Lung (tissue), 12 donors: ENCODE measurements around the gene XPC. TPM values are rescaled to one million over a fixed set of nuclear protein-coding genes. Genes with fewer than 3 reads are reported as not detected.

Experiments used
- ATAC-seq: fragments of 200-7000 bp; cut with Tn5 transposase; one replicate; pipeline ENCODE4 v1.9.1; 2020; ENCODE audit warnings: moderate number of reproducible peaks; ENCODE audit not compliant: insufficient read depth, low FRiP score
- DNase-seq, 3 donors: peaks; one replicate each; pipeline ENCODE4 v3.0.0-alpha.2; 2013 to 2017
- H3K27ac ChIP-seq, 2 donors: one replicate each; pipeline ENCODE4 v1.5.1; 2013; ENCODE audit warnings: mild to moderate bottlenecking in 2 of 2, moderate library complexity in 2 of 2, control low read depth in 1 of 2, inconsistent platforms in 1 of 2, low read depth in 1 of 2, low read length in 1 of 2
- H3K27me3 ChIP-seq, 3 donors: one replicate each; pipeline ENCODE4 v1.5.1; 2013; ENCODE audit warnings: low read length in 2 of 3; ENCODE audit not compliant: control insufficient read depth in 3 of 3, insufficient read depth in 3 of 3
- H3K36me3 ChIP-seq, 4 donors: one replicate each; pipeline ENCODE4 v1.5.1; 2013; ENCODE audit warnings: low read length in 4 of 4, mild to moderate bottlenecking in 1 of 4, moderate library complexity in 1 of 4; ENCODE audit not compliant: control insufficient read depth in 4 of 4, insufficient read depth in 4 of 4
- H3K4me1 ChIP-seq, 5 donors: one replicate each; pipeline ENCODE4 v1.5.1; 2013; ENCODE audit warnings: low read length in 5 of 5, mild to moderate bottlenecking in 2 of 5, moderate library complexity in 1 of 5; ENCODE audit not compliant: control insufficient read depth in 5 of 5, insufficient read depth in 5 of 5
- H3K4me3 ChIP-seq: one replicate; pipeline ENCODE4 v1.5.1; 2013; ENCODE audit warnings: mild to moderate bottlenecking, control low read depth, moderate library complexity
- H3K9ac ChIP-seq, 2 donors: one replicate each; pipeline ENCODE4 v1.5.1; 2013; ENCODE audit warnings: low read length in 2 of 2, control low read depth in 1 of 2; ENCODE audit not compliant: insufficient read depth in 1 of 2
- H3K9me3 ChIP-seq, 4 donors: one replicate each; pipeline ENCODE4 v1.5.1; 2013; ENCODE audit warnings: low read length in 3 of 4, mild to moderate bottlenecking in 1 of 4, moderate library complexity in 1 of 4; ENCODE audit not compliant: control insufficient read depth in 4 of 4, insufficient read depth in 3 of 4
- CTCF ChIP-seq: IDR thresholded peaks from 2 replicates; pipeline ENCODE4 v1.5.1; 2012; ENCODE audit warnings: mild to moderate bottlenecking; ENCODE audit errors: control extremely low read depth, extremely low read depth
- WGBS, 2 donors: extraction: QIAGEN DNeasy Blood & Tissue Kit; methylation state at CpG; one replicate each; pipeline ENCODE4 v1.1.7; 2013; 5-methylcytosine and 5-hydroxymethylcytosine counted together
- polyA plus RNA-seq, 2 donors: library from polyadenylated mRNA; stranded (reverse); fragments of 200-250 nt; gene quantifications; one replicate each; pipeline ENCODE4 v1.2.1, GENCODE V29; 2013
- total RNA-seq, 2 donors: library from RNA; depleted of rRNA in 1 of 2; stranded (reverse); fragments of >200 nt in 1 of 2; gene quantifications; one replicate each; pipeline ENCODE4 v1.2.1, GENCODE V29; 2014 to 2021
- donor health status: control.
- donor health status: control.
- donor health status: Bipolar disorder and iron deficiency.
- donor health status: healthy.
- donor health status: DM: yes; HTN: yes; CAD: no.

The XPC gene
- total and polyA plus RNA-seq, 4 donors = 16.4 to 31.9 (median 23.7) TPM

GRCh38 chr3:14166877-14167603 is 11.4 kb downstream of the XPC start:
- Histone ChIP-seq H3K9me3 (peaks cover 0 to 6% (median 1%) of the 10 kb centered on the region in 4 donors), H3K36me3 (peaks cover 50 to 87% (median 60%) of the 10 kb centered on the region in 4 donors), H3K9ac (no peak overlapping the region), H3K4me1 (no peaks in the 10 kb centered on the region), H3K27me3 (no peaks in the 10 kb centered on the region), H3K27ac (no peak overlapping the region), H3K4me3 (no peak overlapping the region)
- WGBS, 2 donors = 93 to 97% methylated on average over 9 of the region's 9 CpGs
- no peak for ATAC-seq
- no peak for TF ChIP-seq CTCF
- no peak for DNase-seq

GRCh38 chr3:14162178-14162577 is 16.2 kb downstream of the XPC start:
- DNase-seq (no peak), ATAC-seq (no peak)
- 73 to 88% methylated on average over 2 of the region's 2 CpGs for WGBS, 2 donors
- Histone ChIP-seq H3K27me3 (no peaks in the 10 kb centered on the region), H3K36me3 (peaks cover 58 to 91% (median 74%) of the 10 kb centered on the region in 4 donors), H3K27ac (no peak overlapping the region), H3K9ac (no peak overlapping the region), H3K9me3 (peaks cover 0 to 12% (median 2%) of the 10 kb centered on the region in 4 donors), H3K4me1 (no peaks in the 10 kb centered on the region), H3K4me3 (no peak overlapping the region)
- TF ChIP-seq CTCF = no peak

- Histone ChIP-seq H3K4me1 (no peaks in the 10 kb centered on the region), H3K36me3 (peaks cover 54 to 87% (median 76%) of the 10 kb centered on the region in 4 donors), H3K9me3 (peaks cover 0 to 12% (median 2%) of the 10 kb centered on the region in 4 donors), H3K27ac (no peak overlapping the region), H3K27me3 (no peaks in the 10 kb centered on the region), H3K9ac (no peak overlapping the region), H3K4me3 (no peak overlapping the region)
- ATAC-seq (no peak), DNase-seq (no peak)
- no peak for TF ChIP-seq CTCF
- 93 to 95% methylated on average over 2 of the region's 2 CpGs for WGBS, 2 donors
Measured at GRCh38 chr3:14161282-14161681, 17.1 kb downstream of the XPC start.
